GM18526 (cell line): ENCODE results near the gene ZMIZ1.

Experiments used
- POLR2A ChIP-seq: IDR thresholded peaks from 3 replicates; pipeline ENCODE4 v1.6.1; 2011; ENCODE audit not compliant: insufficient read length; ENCODE audit errors: extremely low read depth

The ZMIZ1 gene

DNA sequence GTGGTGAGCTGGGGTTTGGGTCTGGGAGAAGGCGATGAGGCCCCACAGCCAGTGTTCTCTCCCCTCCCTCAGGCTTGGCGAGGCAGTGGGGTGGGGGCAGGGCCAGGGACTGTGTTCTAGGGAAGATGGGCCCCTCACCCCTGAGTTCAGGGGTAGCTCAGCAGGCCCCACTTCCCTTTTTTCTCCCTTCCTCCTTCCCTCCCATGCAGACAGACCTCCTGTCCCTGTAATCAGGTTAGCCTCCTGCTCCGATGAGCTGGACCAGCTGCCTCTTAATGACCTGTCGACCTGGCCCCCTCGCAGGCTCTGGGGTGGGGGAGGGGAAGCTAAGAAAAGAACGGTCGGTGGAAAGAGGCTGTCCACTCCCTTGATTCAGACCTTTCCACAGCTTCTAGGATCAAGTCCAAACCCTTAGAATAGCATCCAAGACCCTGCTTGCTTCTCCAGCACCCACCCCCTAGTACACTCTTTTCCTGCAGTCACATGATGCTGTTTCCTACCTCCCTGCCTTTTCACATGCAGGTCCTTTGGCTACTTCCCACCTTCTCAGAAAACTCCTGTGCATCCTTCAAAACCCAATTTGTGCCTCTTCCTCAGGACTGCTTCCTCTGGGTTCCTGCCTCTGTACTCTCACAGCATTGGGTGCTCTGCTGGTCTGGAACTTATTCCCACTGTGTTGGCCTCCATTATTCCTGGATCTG, 64.1 kb downstream of the ZMIZ1 start:
- TF ChIP-seq POLR2A, result no peak

DNA sequence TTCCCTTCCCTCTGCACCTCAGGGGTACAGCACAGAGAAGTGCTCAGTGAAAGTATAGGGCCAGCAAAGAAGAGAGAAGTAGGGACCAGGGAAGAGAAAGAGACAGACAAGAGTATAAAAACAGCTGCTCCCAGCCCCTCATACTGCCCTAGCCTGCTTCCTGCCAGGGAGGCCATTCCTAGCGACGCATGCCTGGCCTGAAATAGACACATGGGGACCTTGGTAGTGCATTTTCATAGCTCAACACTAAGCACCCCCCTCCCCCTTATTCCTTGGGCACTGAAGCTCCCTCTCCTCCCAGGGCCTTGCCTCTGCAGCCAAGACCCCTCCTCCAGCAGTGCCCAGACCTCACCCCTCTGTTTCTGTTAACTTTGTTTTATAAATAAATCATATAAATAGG, 64.7 kb downstream of the ZMIZ1 start:
- no peak for TF ChIP-seq POLR2A

DNA sequence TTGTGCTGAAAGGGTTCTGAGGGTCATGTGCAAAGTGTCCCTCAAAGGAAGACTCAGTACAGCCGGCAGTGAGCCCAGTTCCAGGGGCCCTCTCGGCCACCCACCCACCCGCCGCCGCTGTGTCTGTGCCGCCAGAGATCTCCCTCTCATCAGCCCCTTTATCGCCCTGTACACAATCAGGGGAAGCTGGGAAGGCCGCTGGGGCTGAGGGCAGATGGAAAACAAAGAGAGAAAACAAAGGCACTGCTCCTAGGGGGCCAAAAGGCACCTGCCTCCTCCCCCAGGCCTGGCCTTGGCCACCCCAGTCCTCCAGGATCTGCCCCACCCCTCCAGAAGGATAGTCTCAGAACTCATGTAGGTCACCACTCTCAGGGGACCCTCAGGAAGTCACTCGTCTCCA, 67.0 kb downstream of the ZMIZ1 start:
- TF ChIP-seq POLR2A, result no peak

DNA sequence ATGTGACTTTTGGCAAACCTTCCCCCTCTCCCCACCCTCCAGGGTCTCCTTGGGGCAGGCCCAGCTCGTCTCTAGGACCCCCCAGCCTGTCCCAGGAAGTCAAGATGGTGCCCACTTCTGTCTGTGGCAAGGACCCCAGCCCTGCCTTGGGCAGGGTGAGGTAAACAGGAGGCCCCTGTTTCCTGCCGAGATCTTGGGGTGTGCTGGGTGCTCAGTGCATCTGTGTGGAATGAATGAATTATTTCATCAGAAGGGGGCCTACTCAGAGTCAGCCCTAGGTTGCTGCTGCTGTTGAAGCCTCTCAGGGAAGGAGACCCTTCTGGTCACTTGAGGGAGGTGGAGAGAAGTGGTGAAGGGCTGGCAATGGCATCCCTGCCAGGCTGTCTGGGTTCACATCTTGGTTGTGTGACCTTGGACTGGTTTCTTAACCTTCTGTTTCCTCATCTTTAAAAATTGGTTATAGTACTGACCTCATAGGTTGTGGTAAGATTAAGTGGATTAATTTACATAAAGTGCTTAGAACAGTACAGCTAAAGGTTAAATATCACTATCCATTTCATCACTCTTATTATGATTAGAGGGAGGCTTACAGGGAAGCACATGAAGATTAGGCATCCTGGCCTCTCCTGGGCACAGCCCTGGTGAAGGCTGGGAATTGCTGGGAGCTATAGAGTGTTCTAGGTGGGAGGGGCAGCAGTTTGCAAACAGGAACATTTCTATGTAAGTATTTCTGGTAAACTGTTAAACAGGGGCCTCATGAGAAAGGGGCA, 67.7 kb downstream of the ZMIZ1 start:
- no peak for TF ChIP-seq POLR2A

DNA sequence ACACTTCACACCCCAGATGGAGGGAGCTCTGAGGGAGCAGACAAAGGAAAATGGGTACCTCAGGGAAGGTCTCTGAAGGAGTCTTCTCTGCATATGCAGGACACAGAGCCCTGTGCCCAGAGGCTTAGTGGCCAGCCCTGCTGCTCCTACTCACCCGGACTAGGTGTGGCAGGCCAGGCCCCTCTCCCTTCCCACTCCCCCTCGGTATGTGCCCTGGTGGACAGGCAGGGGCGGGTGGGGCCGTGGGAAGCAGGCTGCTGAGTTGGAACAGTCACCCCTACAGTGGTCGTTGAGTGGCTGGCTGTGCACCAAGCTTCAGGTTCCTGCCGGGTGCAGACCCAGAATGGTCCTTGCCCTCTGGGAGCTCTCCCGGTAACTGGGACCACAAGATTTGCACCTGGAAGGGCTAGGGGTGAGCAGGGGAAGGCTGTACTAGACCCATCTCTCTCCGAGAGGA, 68.6 kb downstream of the ZMIZ1 start:
- no peak for TF ChIP-seq POLR2A

DNA sequence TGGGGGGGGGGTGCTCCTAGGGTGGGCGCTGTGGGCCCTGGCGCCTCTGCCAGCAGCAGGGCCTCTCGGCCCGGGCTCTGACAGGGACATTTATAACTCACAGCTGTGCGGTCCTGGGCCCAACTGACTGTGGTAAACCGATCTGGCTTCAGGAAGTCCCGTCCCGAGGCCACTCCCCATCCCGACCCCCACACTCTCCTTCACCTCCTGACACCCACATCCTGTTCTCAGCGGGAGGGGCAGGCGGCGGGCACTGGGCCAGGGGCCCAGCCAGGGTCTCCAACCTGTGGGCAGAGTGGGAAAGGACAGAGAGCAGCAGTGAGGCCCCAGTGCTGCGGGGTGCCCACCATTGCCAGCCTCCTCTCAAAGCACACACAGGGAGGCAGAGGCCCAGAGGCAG, 69.1 kb downstream of the ZMIZ1 start:
- no peak for TF ChIP-seq POLR2A

DNA sequence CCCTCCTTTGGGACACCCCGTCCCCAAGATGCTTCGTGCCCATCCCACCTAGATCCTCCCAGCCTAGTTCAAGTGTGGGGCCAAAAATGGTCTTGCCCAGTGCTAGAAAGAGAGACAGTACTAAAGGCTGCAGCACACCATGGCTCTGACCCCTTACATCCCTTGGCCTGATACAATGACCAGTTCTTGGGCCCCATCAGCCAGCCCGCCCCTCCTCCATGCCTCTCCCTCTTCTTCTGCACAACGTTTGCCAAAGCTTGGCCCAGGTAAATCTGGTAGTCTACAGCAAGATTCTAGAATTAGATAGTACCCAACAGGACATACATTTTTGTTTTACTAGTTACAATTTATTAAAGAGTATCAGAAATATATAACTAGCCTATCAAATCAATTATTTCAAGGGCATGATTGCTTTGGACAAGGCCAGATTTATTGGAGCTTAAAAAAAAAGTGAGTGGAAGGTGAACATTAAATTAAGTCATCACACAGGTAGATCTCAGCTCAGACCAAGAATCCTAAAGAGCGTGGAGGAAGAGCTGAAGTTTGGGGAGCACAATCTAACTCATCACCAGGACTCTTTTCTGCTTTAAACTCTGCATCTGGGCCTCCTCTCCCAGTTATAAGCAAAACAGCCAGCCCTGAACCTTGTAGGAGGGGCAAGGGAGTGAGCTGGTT, 69.8 kb downstream of the ZMIZ1 start:
- no peak for TF ChIP-seq POLR2A

DNA sequence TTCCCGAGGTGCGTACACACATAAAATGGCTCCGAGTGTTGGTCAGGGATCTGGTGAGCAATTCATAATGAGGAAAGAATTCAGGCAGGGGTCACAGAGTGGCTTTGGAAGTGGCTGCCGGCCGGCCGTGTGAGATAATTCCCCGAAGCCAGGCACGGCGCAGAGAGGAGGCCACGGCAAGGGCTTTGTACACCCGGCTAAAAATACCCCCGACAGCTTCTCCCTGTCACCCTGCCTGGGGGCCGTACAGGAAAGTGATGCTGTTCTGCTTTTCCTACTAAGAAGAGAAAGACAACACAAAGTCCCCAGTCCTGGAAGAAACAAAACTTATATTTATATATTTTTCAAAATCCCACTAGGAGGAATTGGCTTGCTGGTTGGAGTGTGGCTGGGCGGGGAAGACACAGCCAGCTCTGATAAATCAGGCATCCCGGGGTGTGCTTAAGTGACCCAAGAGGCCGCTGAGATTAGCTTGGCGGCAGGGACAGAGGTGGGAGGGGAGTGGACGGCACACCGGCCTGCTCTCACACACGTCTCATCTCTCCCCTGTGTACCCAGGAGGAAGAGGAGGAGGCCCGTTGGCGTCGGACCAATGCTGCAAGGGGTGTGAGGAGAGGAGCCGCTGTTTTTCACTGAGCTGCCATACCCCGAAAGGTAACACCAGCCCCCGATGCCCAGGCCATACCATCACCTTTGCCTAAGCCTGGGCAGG, 70.5 kb downstream of the ZMIZ1 start:
- TF ChIP-seq POLR2A, result no peak

DNA sequence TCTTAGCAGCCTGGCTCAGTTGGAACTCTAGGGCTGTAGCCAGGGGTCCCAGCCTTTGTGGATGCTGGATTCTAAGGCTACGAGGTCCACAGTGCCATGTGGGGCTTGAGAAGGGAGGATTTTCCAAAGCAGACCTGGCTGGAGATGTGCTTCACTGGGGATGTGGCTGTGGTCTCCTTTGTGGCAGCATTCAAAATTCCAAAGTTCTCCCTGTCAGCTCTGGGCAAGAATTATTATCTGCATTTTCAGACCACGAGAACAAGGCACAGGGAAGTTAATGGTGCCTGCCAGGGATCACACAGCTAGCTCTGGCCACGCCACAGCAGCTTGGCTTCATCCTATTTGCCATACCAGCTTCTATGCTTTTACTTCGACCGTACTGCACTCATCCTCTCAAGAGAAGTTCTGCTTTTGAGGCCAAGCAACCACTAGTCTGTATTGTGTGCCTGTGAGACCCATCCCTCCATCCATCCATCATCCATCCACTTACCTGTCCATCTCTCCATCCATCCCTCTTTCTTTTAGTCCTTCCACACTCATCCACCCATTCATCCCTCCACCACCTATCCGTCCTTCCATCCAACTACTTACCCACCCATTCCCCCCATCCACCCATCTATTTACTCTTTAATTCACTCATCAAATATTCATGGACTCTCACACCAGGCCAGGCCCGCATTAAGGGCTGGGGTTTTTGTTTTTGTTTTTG, 71.5 kb downstream of the ZMIZ1 start:
- no peak for TF ChIP-seq POLR2A

DNA sequence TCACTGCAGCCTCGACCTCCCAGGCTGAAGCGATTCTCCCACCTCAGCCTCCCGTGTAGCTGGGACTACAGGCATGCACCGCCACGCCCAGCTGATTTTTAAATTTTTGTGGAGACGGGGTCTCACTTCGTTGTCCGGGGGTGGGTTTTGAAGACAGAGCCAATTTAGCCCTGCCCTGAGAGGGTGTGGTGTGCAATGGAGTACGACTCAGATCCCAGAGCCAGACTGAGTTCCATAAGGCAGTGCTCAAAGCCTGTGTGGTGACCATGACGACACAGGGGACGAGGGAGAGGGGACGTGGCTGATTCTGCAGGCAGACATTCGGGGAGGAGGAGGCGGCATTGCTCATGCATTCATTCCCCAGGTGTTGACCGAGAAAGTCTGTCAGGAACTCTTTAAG, 72.1 kb downstream of the ZMIZ1 start:
- TF ChIP-seq POLR2A, result no peak

DNA sequence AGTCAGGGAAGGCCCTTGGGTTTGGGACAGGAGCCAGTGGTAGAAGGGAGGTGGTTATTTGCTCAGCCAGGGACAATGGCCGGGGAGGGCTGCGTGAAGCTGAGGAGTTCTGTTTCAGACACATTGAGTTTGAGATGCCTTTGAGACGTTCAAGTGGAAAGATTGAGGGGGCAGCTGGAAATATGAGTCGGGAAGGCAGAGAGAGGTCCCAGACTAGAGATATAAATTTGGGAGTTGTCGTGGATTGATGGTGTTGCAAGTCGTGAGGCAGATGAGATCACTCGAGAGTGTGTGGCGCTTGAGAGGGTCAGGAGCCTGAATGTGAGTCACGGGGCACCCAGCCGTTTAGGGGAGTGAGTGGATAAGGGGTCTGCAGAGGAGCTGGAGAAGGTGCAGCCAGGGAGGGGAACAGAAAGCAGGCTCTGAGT, 73.3 kb downstream of the ZMIZ1 start:
- TF ChIP-seq POLR2A, result no peak

DNA sequence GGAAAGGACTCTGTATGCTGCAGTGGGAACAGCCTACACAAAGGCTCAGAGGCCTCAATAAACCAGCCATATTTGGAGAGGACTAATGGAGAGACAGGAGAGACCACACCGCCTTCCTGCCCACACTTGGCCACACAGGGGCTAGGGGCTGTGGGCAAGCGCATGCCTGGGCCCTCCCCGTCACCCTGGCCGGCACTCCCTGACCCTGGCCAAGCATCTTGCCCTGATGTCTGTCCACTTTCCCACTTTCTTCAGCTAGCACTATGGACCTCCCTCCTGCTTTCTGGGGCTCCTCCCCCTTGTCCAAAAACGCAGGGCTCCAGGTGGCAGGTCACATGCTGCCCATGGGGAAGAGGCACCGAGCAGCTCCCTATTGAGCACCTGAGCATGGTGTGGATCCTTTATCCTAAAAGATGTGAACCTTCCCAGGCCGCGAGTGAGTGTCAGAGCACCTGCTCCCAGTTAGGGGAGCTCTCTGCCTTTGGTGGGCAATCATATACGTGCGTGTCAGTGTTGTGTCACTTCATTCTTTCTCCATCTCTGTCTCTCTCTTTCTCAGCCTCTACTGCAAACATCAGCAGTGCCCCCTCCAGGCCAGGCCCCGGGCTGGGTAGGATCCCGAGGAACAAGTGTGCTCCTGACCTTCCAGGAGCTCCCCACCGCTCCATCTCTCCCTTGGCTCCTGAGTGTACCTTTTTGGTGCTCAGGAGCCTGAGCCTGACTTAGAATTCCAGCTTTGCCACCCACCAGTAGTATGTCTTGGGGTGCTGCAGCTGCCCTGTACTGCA, 74.0 kb downstream of the ZMIZ1 start:
- TF ChIP-seq POLR2A, result no peak

DNA sequence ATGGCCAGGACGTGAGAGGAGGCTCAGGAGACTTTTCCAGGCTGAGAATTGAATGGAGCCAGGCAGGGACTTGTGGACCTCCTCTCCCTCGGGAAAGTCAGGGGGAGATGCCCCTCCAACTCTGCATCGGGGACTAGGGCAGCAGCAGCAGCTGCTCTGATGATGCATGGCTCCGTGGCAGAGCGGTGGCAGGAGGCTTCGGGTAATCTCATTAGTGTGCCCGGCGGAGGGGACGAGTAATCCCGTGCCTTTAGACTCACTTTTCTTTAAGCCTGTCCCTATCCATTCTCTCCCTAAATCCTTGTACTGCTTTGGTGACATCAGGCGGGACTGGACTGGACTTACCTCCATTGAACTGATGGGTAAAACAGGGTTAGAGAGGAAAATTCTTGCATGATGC, 75.1 kb downstream of the ZMIZ1 start:
- no peak for TF ChIP-seq POLR2A

DNA sequence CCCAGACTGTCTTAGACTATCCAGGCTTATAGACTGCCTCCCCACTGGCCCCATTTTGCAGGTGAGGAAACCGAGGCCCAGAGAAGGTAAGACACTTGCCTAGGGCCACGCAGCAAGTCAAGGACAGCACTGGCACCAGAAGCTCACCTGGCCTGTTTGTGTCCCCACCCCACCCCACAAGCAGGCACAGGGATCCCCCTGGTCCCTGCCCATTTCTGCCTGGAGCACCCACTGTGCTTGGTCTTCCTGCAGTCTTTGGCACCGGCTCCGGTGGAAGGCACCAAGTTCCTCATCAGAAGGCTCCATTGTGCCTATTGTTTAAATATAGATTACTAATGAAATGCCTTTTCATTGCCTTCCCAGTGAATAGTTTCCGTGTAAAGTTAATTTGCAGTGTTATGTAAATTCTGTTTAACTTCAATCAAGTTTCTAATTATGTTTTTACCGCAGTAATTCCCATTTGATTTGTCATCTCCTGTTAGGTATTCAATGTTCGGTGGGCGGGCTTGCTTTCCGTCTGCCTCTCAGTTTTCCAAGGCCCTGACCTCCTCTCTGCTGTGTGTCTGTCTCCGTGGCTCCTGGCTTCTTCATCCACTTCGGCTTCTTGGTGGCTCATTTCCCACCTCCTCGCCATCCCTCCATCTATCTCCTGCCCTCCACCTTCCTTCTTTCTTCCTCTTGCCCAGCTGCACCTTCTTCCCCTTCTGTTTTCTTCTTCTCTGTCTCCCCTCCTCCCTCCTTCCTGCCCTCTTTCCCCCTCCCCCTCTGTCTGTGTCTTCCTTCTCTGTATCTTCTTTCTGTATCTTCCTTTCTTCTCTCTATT, 75.8 kb downstream of the ZMIZ1 start:
- TF ChIP-seq POLR2A, result no peak

DNA sequence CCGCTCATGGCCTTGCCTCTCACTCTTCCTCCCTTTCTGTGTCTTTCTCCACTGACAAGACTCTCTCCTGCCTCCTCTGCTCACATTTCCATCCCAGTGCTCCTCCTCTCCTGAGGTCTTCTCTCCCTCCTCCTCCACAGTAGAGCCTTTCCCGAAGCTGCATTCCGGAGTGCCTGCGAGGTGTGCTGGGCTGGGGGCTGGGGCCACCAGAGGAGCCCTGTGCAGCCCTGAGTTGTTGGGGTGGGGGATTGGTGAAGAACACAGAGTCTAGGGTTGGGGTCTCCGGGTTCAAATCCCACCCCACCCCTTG, 76.4 kb downstream of the ZMIZ1 start:
- no peak for TF ChIP-seq POLR2A
